K562 (cell line): ENCODE measurements around the gene CLCN2. TPM values are rescaled to one million over a fixed set of nuclear protein-coding genes. Genes with fewer than 3 reads are reported as not detected.

Source experiments
- DIDO1 ChIP-seq: fragments of 450-650 bp; IDR thresholded peaks from 2 replicates; pipeline ENCODE4 v1.6.1; 2016; ENCODE audit warnings: low read depth, missing biosample characterization, missing genetic modification characterization
- E4F1 ChIP-seq: fragments of 250-450 bp; sonication (Bioruptor Pico); IDR thresholded peaks from 2 replicates; pipeline ENCODE4 v1.5.0; 2021; ENCODE audit warnings: mild to moderate bottlenecking, borderline replicate concordance
- GATAD2A ChIP-seq: fragments of 450-650 bp; IDR thresholded peaks from 2 replicates; pipeline ENCODE4 v1.6.1; 2017
- HOMEZ ChIP-seq: fragments of 250-450 bp; sonication (Bioruptor Pico); IDR thresholded peaks from 2 replicates; pipeline ENCODE4 v1.4.0; 2020; ENCODE audit warnings: mild to moderate bottlenecking, moderate library complexity
- ILK ChIP-seq: fragments of 450-650 bp; IDR thresholded peaks from 2 replicates; pipeline ENCODE4 v1.6.1; 2016; ENCODE audit warnings: missing genetic modification characterization, low read depth, mild to moderate bottlenecking, missing compliant biosample characterization, moderate library complexity, borderline replicate concordance
- L3MBTL2 ChIP-seq: fragments of 450-650 bp; IDR thresholded peaks from 2 replicates; pipeline ENCODE4 v1.6.1; 2016; ENCODE audit warnings: mild to moderate bottlenecking, moderate library complexity
- MTA2 ChIP-seq: fragments of 450-650 bp; IDR thresholded peaks from 2 replicates; pipeline ENCODE4 v1.6.1; 2016; ENCODE audit warnings: low read depth
- MTA3 ChIP-seq: fragments of 450-650 bp; formaldehyde crosslinking; IDR thresholded peaks from 2 replicates; pipeline ENCODE4 v1.6.1; 2017; ENCODE audit warnings: mild to moderate bottlenecking, borderline replicate concordance
- PTBP1 ChIP-seq: fragments of 200-400 bp; formaldehyde crosslinking; IDR thresholded peaks from 2 replicates; pipeline ENCODE4 v1.6.1; 2017; ENCODE audit warnings: low read depth, low read length
- SAFB ChIP-seq: fragments of 200-400 bp; formaldehyde crosslinking; IDR thresholded peaks from 2 replicates; pipeline ENCODE4 v1.6.1; 2017; ENCODE audit warnings: low read depth, low read length, borderline replicate concordance
- SNIP1 ChIP-seq: fragments of 450-650 bp; IDR thresholded peaks from 2 replicates; pipeline ENCODE4 v1.7.1; 2017; ENCODE audit warnings: low read depth, mild to moderate bottlenecking
- ZFP36 ChIP-seq: fragments of 150-350 bp; IDR thresholded peaks from 2 replicates; pipeline ENCODE4 v1.6.1; 2018; ENCODE audit warnings: low read length, low read depth; ENCODE audit not compliant: partially characterized antibody
- ZNF184 ChIP-seq: sonication (generic); formaldehyde crosslinking; IDR thresholded peaks from 2 replicates; pipeline ENCODE4 v1.5.0; 2020; ENCODE audit warnings: missing genetic modification reagents
- ZNF217 ChIP-seq: sonication (generic); formaldehyde crosslinking; IDR thresholded peaks from 2 replicates; pipeline ENCODE4 v1.8.0; 2022; ENCODE audit warnings: mild to moderate bottlenecking, missing genetic modification reagents
- polyA plus RNA-seq, 8 experiments: library from polyadenylated mRNA; depleted of rRNA in 4 of 8; stranded (reverse) in 5 of 8; unstranded in 3 of 8; fragments of >200 nt; fragmentation: Nextera tagmentation in 2 of 8; fragmentation: Illumina TruSeq in 1 of 8; extraction: Ambion mirVana in 2 of 8; extraction: Trizol in 1 of 8; gene quantifications; 2 replicates each; pipeline versions ENCODE4 v1.2.1 to v1.2.3, GENCODE V29; 2011 to 2014; ENCODE audit warnings: inconsistent platforms in 1 of 8, missing spikeins in 1 of 8
- total RNA-seq, 7 experiments: library from RNA; depleted of rRNA in 6 of 7; stranded (reverse); fragments of >200 nt in 6 of 7; fragmentation: Illumina TruSeq in 2 of 7; extraction: Trizol in 2 of 7; gene quantifications; 2 replicates each; pipeline versions ENCODE4 v1.2.1 to v1.2.3, GENCODE V29; 2011 to 2021; ENCODE audit warnings: low replicate concordance in 1 of 7
- TF ChIP-seq, protein P1 (sequence below): sonication (generic); formaldehyde crosslinking; IDR thresholded peaks from 2 replicates; pipeline ENCODE4 v1.9.0; 2022; ENCODE audit warnings: mild to moderate bottlenecking, missing genetic modification reagents
- TF ChIP-seq, protein P2 (sequence below): fragments of 450-650 bp; IDR thresholded peaks from 2 replicates; pipeline ENCODE4 v1.6.1; 2016
- TF ChIP-seq, protein P3 (sequence below), 2 experiments: fragments of 450-650 bp in 1 of 2; sonication (generic) in 1 of 2; formaldehyde crosslinking; conservative IDR thresholded peaks; 2 replicates each; pipeline versions ENCODE4 v1.4.0 to v1.8.1; 2020 to 2022; ENCODE audit warnings: mild to moderate bottlenecking in 1 of 2, missing genetic modification reagents in 1 of 2
- TF ChIP-seq, protein P4 (sequence below), 2 experiments: fragments of 450-650 bp in 1 of 2; IDR thresholded peaks; 2 replicates each; pipeline ENCODE4 v1.6.1; 2011 to 2017; ENCODE audit warnings: low read depth in 2 of 2, antibody characterized with exemption in 1 of 2, borderline replicate concordance in 1 of 2, low read length in 1 of 2, mild to moderate bottlenecking in 1 of 2, mixed read lengths in 1 of 2; ENCODE audit not compliant: control insufficient read depth in 1 of 2

CLCN2 gene
- total and polyA plus RNA-seq, 9 of the 15 experiments (the other 6 are each of a cell fraction or from before 2014, with no cell fraction given): 0.10 to 14.0 (median 6.9) TPM

DNA sequence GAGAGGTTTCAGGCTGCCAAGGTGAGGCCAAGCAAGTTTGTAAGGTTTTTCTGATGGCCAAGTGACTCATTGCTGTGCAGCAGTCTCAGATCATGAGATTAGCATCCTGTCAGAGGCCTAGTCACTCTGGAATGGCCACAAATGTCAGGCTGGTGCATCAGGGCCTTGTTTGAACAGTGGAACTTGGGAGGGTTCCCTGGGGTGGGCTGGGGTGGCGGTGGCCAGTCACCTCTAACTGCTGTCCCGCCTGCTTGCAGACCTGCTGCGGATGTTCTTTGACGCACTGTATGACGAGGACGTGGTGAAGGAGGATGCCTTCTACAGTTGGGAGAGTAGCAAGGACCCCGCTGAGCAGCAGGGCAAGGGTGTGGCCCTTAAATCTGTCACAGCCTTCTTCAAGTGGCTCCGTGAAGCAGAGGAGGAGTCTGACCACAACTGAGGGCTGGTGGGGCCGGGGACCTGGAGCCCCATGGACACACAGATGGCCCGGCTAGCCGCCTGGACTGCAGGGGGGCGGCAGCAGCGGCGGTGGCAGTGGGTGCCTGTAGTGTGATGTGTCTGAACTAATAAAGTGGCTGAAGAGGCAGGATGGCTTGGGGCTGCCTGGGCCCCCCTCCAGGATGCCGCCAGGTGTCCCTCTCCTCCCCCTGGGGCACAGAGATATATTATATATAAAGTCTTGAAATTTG lies 26.8 kb downstream of the CLCN2 start (continued):
- TF ChIP-seq, protein P1, sequence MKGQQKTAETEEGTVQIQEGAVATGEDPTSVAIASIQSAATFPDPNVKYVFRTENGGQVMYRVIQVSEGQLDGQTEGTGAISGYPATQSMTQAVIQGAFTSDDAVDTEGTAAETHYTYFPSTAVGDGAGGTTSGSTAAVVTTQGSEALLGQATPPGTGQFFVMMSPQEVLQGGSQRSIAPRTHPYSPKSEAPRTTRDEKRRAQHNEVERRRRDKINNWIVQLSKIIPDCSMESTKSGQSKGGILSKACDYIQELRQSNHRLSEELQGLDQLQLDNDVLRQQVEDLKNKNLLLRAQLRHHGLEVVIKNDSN: no peak
- TF ChIP-seq SNIP1: no peak
- no peak for TF ChIP-seq ZNF217 (CRISPR knock-in tag)
- TF ChIP-seq DIDO1: no peak
- no peak for TF ChIP-seq SAFB
- TF ChIP-seq HOMEZ: no peak
- no peak for TF ChIP-seq ZNF184 (CRISPR knock-in tag)
- peak; percentile 43; the same call in 1 of the 2 replicates for TF ChIP-seq MTA3
- TF ChIP-seq ZFP36: no peak
- TF ChIP-seq PTBP1: no peak
- TF ChIP-seq E4F1: no peak
- TF ChIP-seq ILK (tag): no peak
- TF ChIP-seq GATAD2A: no peak
- TF ChIP-seq MTA2: no peak
- TF ChIP-seq L3MBTL2: 0 out of 2 replicates have a peak, but pooled peaks have one; percentile 13
- TF ChIP-seq, protein P2, sequence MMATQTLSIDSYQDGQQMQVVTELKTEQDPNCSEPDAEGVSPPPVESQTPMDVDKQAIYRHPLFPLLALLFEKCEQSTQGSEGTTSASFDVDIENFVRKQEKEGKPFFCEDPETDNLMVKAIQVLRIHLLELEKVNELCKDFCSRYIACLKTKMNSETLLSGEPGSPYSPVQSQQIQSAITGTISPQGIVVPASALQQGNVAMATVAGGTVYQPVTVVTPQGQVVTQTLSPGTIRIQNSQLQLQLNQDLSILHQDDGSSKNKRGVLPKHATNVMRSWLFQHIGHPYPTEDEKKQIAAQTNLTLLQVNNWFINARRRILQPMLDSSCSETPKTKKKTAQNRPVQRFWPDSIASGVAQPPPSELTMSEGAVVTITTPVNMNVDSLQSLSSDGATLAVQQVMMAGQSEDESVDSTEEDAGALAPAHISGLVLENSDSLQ: peak; percentile 71
- TF ChIP-seq, protein P3, sequence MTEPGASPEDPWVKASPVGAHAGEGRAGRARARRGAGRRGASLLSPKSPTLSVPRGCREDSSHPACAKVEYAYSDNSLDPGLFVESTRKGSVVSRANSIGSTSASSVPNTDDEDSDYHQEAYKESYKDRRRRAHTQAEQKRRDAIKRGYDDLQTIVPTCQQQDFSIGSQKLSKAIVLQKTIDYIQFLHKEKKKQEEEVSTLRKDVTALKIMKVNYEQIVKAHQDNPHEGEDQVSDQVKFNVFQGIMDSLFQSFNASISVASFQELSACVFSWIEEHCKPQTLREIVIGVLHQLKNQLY (CRISPR knock-in tag; conservative IDR thresholded peaks at IDR 0.05): no peak
- TF ChIP-seq, protein P4, sequence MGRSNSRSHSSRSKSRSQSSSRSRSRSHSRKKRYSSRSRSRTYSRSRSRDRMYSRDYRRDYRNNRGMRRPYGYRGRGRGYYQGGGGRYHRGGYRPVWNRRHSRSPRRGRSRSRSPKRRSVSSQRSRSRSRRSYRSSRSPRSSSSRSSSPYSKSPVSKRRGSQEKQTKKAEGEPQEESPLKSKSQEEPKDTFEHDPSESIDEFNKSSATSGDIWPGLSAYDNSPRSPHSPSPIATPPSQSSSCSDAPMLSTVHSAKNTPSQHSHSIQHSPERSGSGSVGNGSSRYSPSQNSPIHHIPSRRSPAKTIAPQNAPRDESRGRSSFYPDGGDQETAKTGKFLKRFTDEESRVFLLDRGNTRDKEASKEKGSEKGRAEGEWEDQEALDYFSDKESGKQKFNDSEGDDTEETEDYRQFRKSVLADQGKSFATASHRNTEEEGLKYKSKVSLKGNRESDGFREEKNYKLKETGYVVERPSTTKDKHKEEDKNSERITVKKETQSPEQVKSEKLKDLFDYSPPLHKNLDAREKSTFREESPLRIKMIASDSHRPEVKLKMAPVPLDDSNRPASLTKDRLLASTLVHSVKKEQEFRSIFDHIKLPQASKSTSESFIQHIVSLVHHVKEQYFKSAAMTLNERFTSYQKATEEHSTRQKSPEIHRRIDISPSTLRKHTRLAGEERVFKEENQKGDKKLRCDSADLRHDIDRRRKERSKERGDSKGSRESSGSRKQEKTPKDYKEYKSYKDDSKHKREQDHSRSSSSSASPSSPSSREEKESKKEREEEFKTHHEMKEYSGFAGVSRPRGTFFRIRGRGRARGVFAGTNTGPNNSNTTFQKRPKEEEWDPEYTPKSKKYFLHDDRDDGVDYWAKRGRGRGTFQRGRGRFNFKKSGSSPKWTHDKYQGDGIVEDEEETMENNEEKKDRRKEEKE (IDR thresholded peaks at IDR 0.05; ENCODE audit: borderline replicate concordance in 1 of 2, control insufficient read depth in 1 of 2, low read depth in 2 of 2, low read length in 1 of 2): 0 out of 4 replicates have a peak, but pooled peaks of 1 of the 2 experiments have one; percentile 64
